Measurements from ENCODE around the gene IL1R1.
"Not testable (repeated sequence)": the region's sequence is repeated elsewhere in the genome, so short reads cannot be mapped to it uniquely, and the experiment has no call there.

The IL1R1 gene

GRCh38 chr2:102103992-102104871 is 38.3 kb upstream of the IL1R1 start:
- Mint-ChIP-seq H3K4me3 (peak overlapping the region; percentile 75), H3K4me1 (peaks cover 9% of the 10 kb centered on the region), H3K9me3 (no peaks in the 10 kb centered on the region), H3K27ac (no peak overlapping the region), H3K36me3 (no peaks in the 10 kb centered on the region), H3K27me3 (peaks cover 20% of the 10 kb centered on the region)
- ATAC-seq (ENCODE audit: low read depth) (peak; percentile 32), DNase-seq (ENCODE audit: low spot score in 2 of 2) (no peak)

GRCh38 chr2:102106133-102106556 is 36.4 kb upstream of the IL1R1 start:
- no peaks in the 10 kb centered on the region for H3K36me3 Mint-ChIP-seq
- H3K4me1 Mint-ChIP-seq = peaks cover 9% of the 10 kb centered on the region
- peaks cover 20% of the 10 kb centered on the region for H3K27me3 Mint-ChIP-seq
- H3K27ac Mint-ChIP-seq = no peak overlapping the region
- H3K9me3 Mint-ChIP-seq = no peaks in the 10 kb centered on the region
- no peak for DNase-seq (ENCODE audit: low spot score in 2 of 2)
- H3K4me3 Mint-ChIP-seq = no peak overlapping the region
- no peak for ATAC-seq (ENCODE audit: low read depth)

- H3K27ac Mint-ChIP-seq, H3K4me3 Mint-ChIP-seq: not testable (repeated sequence)
Observed at GRCh38 chr2:102106813-102107740, 35.5 kb upstream of the IL1R1 start.

GRCh38 chr2:102107741-102108070 is 34.8 kb upstream of the IL1R1 start:
- H3K4me3 Mint-ChIP-seq = no peak overlapping the region
- H3K9me3 Mint-ChIP-seq = no peaks in the 10 kb centered on the region
- ATAC-seq (ENCODE audit: low read depth) (no peak), DNase-seq (ENCODE audit: low spot score in 2 of 2) (no peak)
- H3K27ac Mint-ChIP-seq = no peak overlapping the region
- H3K4me1 Mint-ChIP-seq = peaks cover 9% of the 10 kb centered on the region
- no peaks in the 10 kb centered on the region for H3K36me3 Mint-ChIP-seq
- H3K27me3 Mint-ChIP-seq = peaks cover 21% of the 10 kb centered on the region

More at GRCh38 chr2:102106813-102107740, 35.5 kb upstream of the IL1R1 start:
- H3K27me3 Mint-ChIP-seq = peaks cover 20% of the 10 kb centered on the region
- not testable (repeated sequence) for H3K4me1 Mint-ChIP-seq; H3K9me3 Mint-ChIP-seq; DNase-seq (ENCODE audit: low spot score in 2 of 2); ATAC-seq (ENCODE audit: low read depth); H3K36me3 Mint-ChIP-seq

GRCh38 chr2:102109016-102109415 is 33.5 kb upstream of the IL1R1 start:
- Mint-ChIP-seq H3K4me3 (no peak overlapping the region), H3K36me3 (no peaks in the 10 kb centered on the region), H3K27ac (no peak overlapping the region), H3K4me1 (peaks cover 8% of the 10 kb centered on the region), H3K9me3 (no peaks in the 10 kb centered on the region), H3K27me3 (peaks cover 18% of the 10 kb centered on the region)
- no peak for DNase-seq (ENCODE audit: low spot score in 2 of 2)
- ATAC-seq (ENCODE audit: low read depth) = no peak

GRCh38 chr2:102110171-102110570 is 32.4 kb upstream of the IL1R1 start:
- DNase-seq (ENCODE audit: low spot score in 2 of 2) = no peak

GRCh38 chr2:102110596-102111334 is 31.8 kb upstream of the IL1R1 start:
- ATAC-seq (ENCODE audit: low read depth) = no peak

More at GRCh38 chr2:102110171-102110570, 32.4 kb upstream of the IL1R1 start:
- peaks cover 14% of the 10 kb centered on the region for H3K27me3 Mint-ChIP-seq
- no peaks in the 10 kb centered on the region for H3K4me1 Mint-ChIP-seq
- no peak overlapping the region for H3K27ac Mint-ChIP-seq
- no peak overlapping the region for H3K4me3 Mint-ChIP-seq
- no peak for ATAC-seq (ENCODE audit: low read depth)
- no peaks in the 10 kb centered on the region for H3K36me3 Mint-ChIP-seq
- no peaks in the 10 kb centered on the region for H3K9me3 Mint-ChIP-seq

GRCh38 chr2:102111823-102112222 is 30.7 kb upstream of the IL1R1 start:
- Mint-ChIP-seq H3K27ac (no peak overlapping the region), H3K27me3 (peaks cover 18% of the 10 kb centered on the region), H3K9me3 (no peaks in the 10 kb centered on the region), H3K4me1 (no peaks in the 10 kb centered on the region), H3K4me3 (no peak overlapping the region), H3K36me3 (no peaks in the 10 kb centered on the region)
- DNase-seq (ENCODE audit: low spot score in 2 of 2) = no peak
- ATAC-seq (ENCODE audit: low read depth) = no peak

More at GRCh38 chr2:102110596-102111334, 31.8 kb upstream of the IL1R1 start:
- Mint-ChIP-seq H3K27ac (no peak overlapping the region), H3K4me1 (no peaks in the 10 kb centered on the region), H3K4me3 (no peak overlapping the region), H3K36me3 (no peaks in the 10 kb centered on the region), H3K9me3 (no peaks in the 10 kb centered on the region), H3K27me3 (peaks cover 18% of the 10 kb centered on the region)
- DNase-seq (ENCODE audit: low spot score in 2 of 2) = no peak

GRCh38 chr2:102112271-102112670 is 30.3 kb upstream of the IL1R1 start:
- H3K9me3 Mint-ChIP-seq = no peaks in the 10 kb centered on the region
- no peaks in the 10 kb centered on the region for H3K36me3 Mint-ChIP-seq
- H3K27me3 Mint-ChIP-seq = peaks cover 18% of the 10 kb centered on the region
- ATAC-seq (ENCODE audit: low read depth) = no peak
- H3K27ac Mint-ChIP-seq = no peak overlapping the region
- H3K4me1 Mint-ChIP-seq = no peaks in the 10 kb centered on the region
- no peak for DNase-seq (ENCODE audit: low spot score in 2 of 2)
- H3K4me3 Mint-ChIP-seq = no peak overlapping the region

- no peak overlapping the region for H3K4me3 Mint-ChIP-seq
- no peaks in the 10 kb centered on the region for H3K36me3 Mint-ChIP-seq
- no peaks in the 10 kb centered on the region for H3K4me1 Mint-ChIP-seq
- H3K27ac Mint-ChIP-seq = no peak overlapping the region
- no peaks in the 10 kb centered on the region for H3K9me3 Mint-ChIP-seq
- ATAC-seq (ENCODE audit: low read depth) = no peak
- no peak for DNase-seq (ENCODE audit: low spot score in 2 of 2)
- peaks cover 18% of the 10 kb centered on the region for H3K27me3 Mint-ChIP-seq
Observed at GRCh38 chr2:102112692-102113665, 29.6 kb upstream of the IL1R1 start.

- DNase-seq (ENCODE audit: low spot score in 2 of 2) = no peak
- Mint-ChIP-seq H3K4me3 (no peak overlapping the region), H3K4me1 (no peaks in the 10 kb centered on the region), H3K36me3 (no peaks in the 10 kb centered on the region), H3K9me3 (no peaks in the 10 kb centered on the region), H3K27me3 (peaks cover 18% of the 10 kb centered on the region), H3K27ac (no peak overlapping the region)
- ATAC-seq (ENCODE audit: low read depth) = no peak
Observed at GRCh38 chr2:102114290-102114721, 28.2 kb upstream of the IL1R1 start.

- Mint-ChIP-seq H3K9me3 (no peaks in the 10 kb centered on the region), H3K4me3 (no peak overlapping the region), H3K27ac (no peak overlapping the region), H3K27me3 (peaks cover 18% of the 10 kb centered on the region), H3K36me3 (no peaks in the 10 kb centered on the region), H3K4me1 (no peaks in the 10 kb centered on the region)
- ATAC-seq (ENCODE audit: low read depth) (no peak), DNase-seq (ENCODE audit: low spot score in 2 of 2) (no peak)
Observed at GRCh38 chr2:102114851-102115497, 27.6 kb upstream of the IL1R1 start.

Measured in memory B cell (primary cell).